HEK293 (cell line): ENCODE results near the gene FILIP1.

Source experiments
- BCL11B ChIP-seq: fragments of 450-650 bp; formaldehyde crosslinking; IDR thresholded peaks from 2 replicates; pipeline ENCODE4 v1.5.1; 2016; ENCODE audit warnings: low read depth, missing biosample characterization, missing genetic modification characterization
- GLI2 ChIP-seq: fragments of 450-650 bp; formaldehyde crosslinking; IDR thresholded peaks from 2 replicates; pipeline ENCODE4; 2017; ENCODE audit warnings: missing biosample characterization, missing genetic modification characterization, low read depth, borderline replicate concordance
- GLI4 ChIP-seq: fragments of 450-650 bp; formaldehyde crosslinking; IDR thresholded peaks from 2 replicates; pipeline ENCODE4 v1.5.1; 2016; ENCODE audit warnings: missing biosample characterization, missing genetic modification characterization
- HOXA7 ChIP-seq: sonication (generic); formaldehyde crosslinking; IDR thresholded peaks from 2 replicates; pipeline ENCODE4 v1.8.1; 2022; ENCODE audit warnings: missing genetic modification reagents, borderline replicate concordance
- HOXD13 ChIP-seq: sonication (generic); formaldehyde crosslinking; IDR thresholded peaks from 2 replicates; pipeline ENCODE4 v1.8.0; 2022; ENCODE audit warnings: missing genetic modification reagents, borderline replicate concordance
- IKZF3 ChIP-seq: fragments of 450-650 bp; IDR thresholded peaks from 2 replicates; pipeline ENCODE4 v1.5.0; 2018; ENCODE audit warnings: missing biosample characterization, mild to moderate bottlenecking, missing genetic modification characterization, moderate library complexity
- KLF1 ChIP-seq: fragments of 450-650 bp; formaldehyde crosslinking; IDR thresholded peaks from 2 replicates; pipeline ENCODE4 v1.5.1; 2016; ENCODE audit warnings: missing biosample characterization, missing genetic modification characterization
- KLF7 ChIP-seq: fragments of 450-650 bp; formaldehyde crosslinking; IDR thresholded peaks from 2 replicates; pipeline ENCODE4 v1.5.1; 2016; ENCODE audit warnings: missing biosample characterization, missing genetic modification characterization, borderline replicate concordance
- KLF9 ChIP-seq: fragments of 450-650 bp; formaldehyde crosslinking; IDR thresholded peaks from 2 replicates; pipeline ENCODE4 v1.5.1; 2016; ENCODE audit warnings: missing biosample characterization, missing genetic modification characterization, low read depth
- PRDM1 ChIP-seq: fragments of 450-650 bp; formaldehyde crosslinking; IDR thresholded peaks from 2 replicates; pipeline ENCODE4; 2016; ENCODE audit warnings: missing biosample characterization, missing genetic modification characterization
- RBAK ChIP-seq: fragments of 450-650 bp; formaldehyde crosslinking; IDR thresholded peaks from 2 replicates; pipeline ENCODE4 v1.5.1; 2016; ENCODE audit warnings: missing biosample characterization, missing genetic modification characterization
- SP7 ChIP-seq: fragments of 450-650 bp; formaldehyde crosslinking; IDR thresholded peaks from 2 replicates; pipeline ENCODE4 v1.5.1; 2016; ENCODE audit warnings: missing biosample characterization, missing genetic modification characterization
- YY1 ChIP-seq: fragments of 450-650 bp; formaldehyde crosslinking; IDR thresholded peaks from 2 replicates; pipeline ENCODE4 v1.5.1; 2018; ENCODE audit warnings: missing biosample characterization, missing genetic modification characterization
- ZBTB20 ChIP-seq: fragments of 450-650 bp; formaldehyde crosslinking; IDR thresholded peaks from 2 replicates; pipeline ENCODE4 v1.5.1; 2016; ENCODE audit warnings: missing biosample characterization, missing genetic modification characterization
- ZFHX2 ChIP-seq: fragments of 450-650 bp; formaldehyde crosslinking; conservative IDR thresholded peaks from 2 replicates; pipeline ENCODE4 v1.5.1; 2016; ENCODE audit warnings: missing biosample characterization, missing genetic modification characterization
- ZFP69B ChIP-seq: fragments of 450-650 bp; formaldehyde crosslinking; IDR thresholded peaks from 2 replicates; pipeline ENCODE4 v1.5.1; 2016; ENCODE audit warnings: missing biosample characterization, missing genetic modification characterization
- ZNF114 ChIP-seq: fragments of 450-650 bp; formaldehyde crosslinking; IDR thresholded peaks from 2 replicates; pipeline ENCODE4 v1.5.0; 2017; ENCODE audit warnings: missing biosample characterization, missing genetic modification characterization
- ZNF133 ChIP-seq: fragments of 450-650 bp; formaldehyde crosslinking; IDR thresholded peaks from 2 replicates; pipeline ENCODE4 v1.5.1; 2016; ENCODE audit warnings: missing biosample characterization, missing genetic modification characterization
- ZNF157 ChIP-seq: fragments of 450-650 bp; formaldehyde crosslinking; IDR thresholded peaks from 2 replicates; pipeline ENCODE4 v1.5.1; 2016; ENCODE audit warnings: missing biosample characterization, missing genetic modification characterization
- ZNF24 ChIP-seq: fragments of 450-650 bp; formaldehyde crosslinking; IDR thresholded peaks from 2 replicates; pipeline ENCODE4 v1.5.1; 2016; ENCODE audit warnings: missing biosample characterization, missing genetic modification characterization
- ZNF501 ChIP-seq: fragments of 450-650 bp; formaldehyde crosslinking; IDR thresholded peaks from 2 replicates; pipeline ENCODE4 v1.5.1; 2016; ENCODE audit warnings: missing biosample characterization, missing genetic modification characterization
- ZNF555 ChIP-seq: fragments of 450-650 bp; formaldehyde crosslinking; conservative IDR thresholded peaks from 2 replicates; pipeline ENCODE4 v1.5.1; 2017; ENCODE audit warnings: missing biosample characterization, mild to moderate bottlenecking, missing genetic modification characterization, inconsistent platforms
- ZNF626 ChIP-seq: fragments of 450-650 bp; sonication (Bioruptor Pico); formaldehyde crosslinking; IDR thresholded peaks from 2 replicates; pipeline ENCODE4 v1.5.1; 2018; ENCODE audit warnings: missing biosample characterization, missing genetic modification characterization, inconsistent platforms
- ZNF707 ChIP-seq: fragments of 450-650 bp; formaldehyde crosslinking; IDR thresholded peaks from 2 replicates; pipeline ENCODE4 v1.5.1; 2016; ENCODE audit warnings: missing biosample characterization, missing genetic modification characterization
- ZNF791 ChIP-seq: fragments of 450-650 bp; formaldehyde crosslinking; IDR thresholded peaks from 2 replicates; pipeline ENCODE4 v1.5.1; 2016; ENCODE audit warnings: missing biosample characterization, missing genetic modification characterization
- TF ChIP-seq, protein P1 (sequence below): fragments of 450-650 bp; formaldehyde crosslinking; IDR thresholded peaks from 2 replicates; pipeline ENCODE4 v1.5.1; 2017; ENCODE audit warnings: missing biosample characterization, missing genetic modification characterization
- TF ChIP-seq, protein P2 (sequence below): fragments of 450-650 bp; formaldehyde crosslinking; IDR thresholded peaks from 2 replicates; pipeline ENCODE4 v1.5.1; 2017; ENCODE audit warnings: missing biosample characterization, missing genetic modification characterization
- TF ChIP-seq, protein P3 (sequence below): fragments of 450-650 bp; formaldehyde crosslinking; IDR thresholded peaks from 2 replicates; pipeline ENCODE4 v1.5.1; 2016; ENCODE audit warnings: missing biosample characterization, missing genetic modification characterization
- TF ChIP-seq, protein P4 (sequence below): fragments of 450-650 bp; formaldehyde crosslinking; conservative IDR thresholded peaks from 2 replicates; pipeline ENCODE4 v1.5.1; 2016; ENCODE audit warnings: low read depth, missing biosample characterization, missing genetic modification characterization
- TF ChIP-seq, protein P5 (sequence below): fragments of 450-650 bp; formaldehyde crosslinking; IDR thresholded peaks from 2 replicates; pipeline ENCODE4 v1.5.1; 2016; ENCODE audit warnings: missing biosample characterization, missing genetic modification characterization
- TF ChIP-seq, protein P6 (sequence below): fragments of 450-650 bp; formaldehyde crosslinking; IDR thresholded peaks from 2 replicates; pipeline ENCODE4 v1.5.1; 2017; ENCODE audit warnings: missing biosample characterization, missing genetic modification characterization

Gene FILIP1

DNA sequence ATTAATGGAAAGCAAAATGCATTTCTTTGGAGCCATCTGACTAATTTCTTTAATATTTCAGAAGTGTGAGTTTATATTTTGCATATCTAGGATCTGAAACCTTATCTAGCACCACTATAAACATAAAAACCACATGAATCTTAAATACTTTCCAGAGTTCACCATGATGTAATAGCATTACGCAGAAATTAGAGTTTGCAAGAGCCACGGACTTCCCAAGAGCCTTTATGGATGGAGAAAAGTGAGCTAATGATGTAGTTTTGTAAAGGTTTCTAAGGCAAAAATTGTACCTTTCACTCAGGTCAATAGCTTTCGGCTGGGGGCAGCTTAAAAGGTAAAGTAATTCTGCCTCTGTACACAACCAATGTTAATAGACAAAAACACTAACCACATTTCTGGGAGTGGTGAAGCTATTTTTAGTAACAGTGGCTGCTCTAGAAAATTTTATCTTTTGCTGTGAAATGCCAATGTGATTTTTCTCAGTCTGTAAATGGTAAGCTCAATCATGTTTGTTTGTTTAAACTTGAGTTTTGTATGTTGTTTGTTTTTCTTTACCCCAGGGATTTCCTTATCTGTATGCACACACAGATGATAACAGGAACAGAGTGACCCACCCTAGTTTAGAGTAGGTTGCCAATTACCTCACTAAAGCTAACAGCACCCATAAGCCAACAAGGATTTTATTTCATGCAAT is 80.5 kb downstream of the FILIP1 start (continued):
- TF ChIP-seq, protein P1, sequence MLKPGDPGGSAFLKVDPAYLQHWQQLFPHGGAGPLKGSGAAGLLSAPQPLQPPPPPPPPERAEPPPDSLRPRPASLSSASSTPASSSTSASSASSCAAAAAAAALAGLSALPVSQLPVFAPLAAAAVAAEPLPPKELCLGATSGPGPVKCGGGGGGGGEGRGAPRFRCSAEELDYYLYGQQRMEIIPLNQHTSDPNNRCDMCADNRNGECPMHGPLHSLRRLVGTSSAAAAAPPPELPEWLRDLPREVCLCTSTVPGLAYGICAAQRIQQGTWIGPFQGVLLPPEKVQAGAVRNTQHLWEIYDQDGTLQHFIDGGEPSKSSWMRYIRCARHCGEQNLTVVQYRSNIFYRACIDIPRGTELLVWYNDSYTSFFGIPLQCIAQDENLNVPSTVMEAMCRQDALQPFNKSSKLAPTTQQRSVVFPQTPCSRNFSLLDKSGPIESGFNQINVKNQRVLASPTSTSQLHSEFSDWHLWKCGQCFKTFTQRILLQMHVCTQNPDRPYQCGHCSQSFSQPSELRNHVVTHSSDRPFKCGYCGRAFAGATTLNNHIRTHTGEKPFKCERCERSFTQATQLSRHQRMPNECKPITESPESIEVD (tag by site-specific recombination), result peak; percentile 96
- TF ChIP-seq, protein P2, sequence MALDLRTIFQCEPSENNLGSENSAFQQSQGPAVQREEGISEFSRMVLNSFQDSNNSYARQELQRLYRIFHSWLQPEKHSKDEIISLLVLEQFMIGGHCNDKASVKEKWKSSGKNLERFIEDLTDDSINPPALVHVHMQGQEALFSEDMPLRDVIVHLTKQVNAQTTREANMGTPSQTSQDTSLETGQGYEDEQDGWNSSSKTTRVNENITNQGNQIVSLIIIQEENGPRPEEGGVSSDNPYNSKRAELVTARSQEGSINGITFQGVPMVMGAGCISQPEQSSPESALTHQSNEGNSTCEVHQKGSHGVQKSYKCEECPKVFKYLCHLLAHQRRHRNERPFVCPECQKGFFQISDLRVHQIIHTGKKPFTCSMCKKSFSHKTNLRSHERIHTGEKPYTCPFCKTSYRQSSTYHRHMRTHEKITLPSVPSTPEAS, result no peak
- TF ChIP-seq ZNF157 (tag by site-specific recombination) (no peak), ZNF555 (tag by site-specific recombination) (no peak), IKZF3 (tag by site-specific recombination) (peak; percentile 76), ZFP69B (peak; percentile 54; the same call in 1 of the 2 replicates), KLF1 (tag by site-specific recombination) (peak; percentile 98), HOXD13 (CRISPR knock-in tag) (no peak), SP7 (tag by site-specific recombination) (peak; percentile 90), YY1 (tag by site-specific recombination) (no peak), RBAK (tag by site-specific recombination) (no peak), ZNF707 (tag by site-specific recombination) (no peak), ZBTB20 (tag by site-specific recombination) (no peak), GLI2 (tag by site-specific recombination) (peak; percentile 86), ZNF133 (tag by site-specific recombination) (no peak), KLF7 (tag by site-specific recombination) (peak; percentile 99), ZNF626 (tag by site-specific recombination) (no peak), BCL11B (tag by site-specific recombination) (peak; percentile 70; the same call in 1 of the 2 replicates), ZNF24 (tag by site-specific recombination) (peak; percentile 69), PRDM1 (no peak), GLI4 (tag by site-specific recombination) (no peak), ZNF501 (tag by site-specific recombination) (no peak), ZNF791 (tag by site-specific recombination) (no peak), KLF9 (peak; percentile 29; the same call in 1 of the 2 replicates), ZFHX2 (tag by site-specific recombination) (no peak; the same call in 1 of the 2 replicates), ZNF114 (no peak), HOXA7 (no peak)
- TF ChIP-seq, protein P3, sequence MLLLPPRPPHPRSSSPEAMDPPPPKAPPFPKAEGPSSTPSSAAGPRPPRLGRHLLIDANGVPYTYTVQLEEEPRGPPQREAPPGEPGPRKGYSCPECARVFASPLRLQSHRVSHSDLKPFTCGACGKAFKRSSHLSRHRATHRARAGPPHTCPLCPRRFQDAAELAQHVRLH (tag by site-specific recombination), result peak; percentile 90
- TF ChIP-seq, protein P4, sequence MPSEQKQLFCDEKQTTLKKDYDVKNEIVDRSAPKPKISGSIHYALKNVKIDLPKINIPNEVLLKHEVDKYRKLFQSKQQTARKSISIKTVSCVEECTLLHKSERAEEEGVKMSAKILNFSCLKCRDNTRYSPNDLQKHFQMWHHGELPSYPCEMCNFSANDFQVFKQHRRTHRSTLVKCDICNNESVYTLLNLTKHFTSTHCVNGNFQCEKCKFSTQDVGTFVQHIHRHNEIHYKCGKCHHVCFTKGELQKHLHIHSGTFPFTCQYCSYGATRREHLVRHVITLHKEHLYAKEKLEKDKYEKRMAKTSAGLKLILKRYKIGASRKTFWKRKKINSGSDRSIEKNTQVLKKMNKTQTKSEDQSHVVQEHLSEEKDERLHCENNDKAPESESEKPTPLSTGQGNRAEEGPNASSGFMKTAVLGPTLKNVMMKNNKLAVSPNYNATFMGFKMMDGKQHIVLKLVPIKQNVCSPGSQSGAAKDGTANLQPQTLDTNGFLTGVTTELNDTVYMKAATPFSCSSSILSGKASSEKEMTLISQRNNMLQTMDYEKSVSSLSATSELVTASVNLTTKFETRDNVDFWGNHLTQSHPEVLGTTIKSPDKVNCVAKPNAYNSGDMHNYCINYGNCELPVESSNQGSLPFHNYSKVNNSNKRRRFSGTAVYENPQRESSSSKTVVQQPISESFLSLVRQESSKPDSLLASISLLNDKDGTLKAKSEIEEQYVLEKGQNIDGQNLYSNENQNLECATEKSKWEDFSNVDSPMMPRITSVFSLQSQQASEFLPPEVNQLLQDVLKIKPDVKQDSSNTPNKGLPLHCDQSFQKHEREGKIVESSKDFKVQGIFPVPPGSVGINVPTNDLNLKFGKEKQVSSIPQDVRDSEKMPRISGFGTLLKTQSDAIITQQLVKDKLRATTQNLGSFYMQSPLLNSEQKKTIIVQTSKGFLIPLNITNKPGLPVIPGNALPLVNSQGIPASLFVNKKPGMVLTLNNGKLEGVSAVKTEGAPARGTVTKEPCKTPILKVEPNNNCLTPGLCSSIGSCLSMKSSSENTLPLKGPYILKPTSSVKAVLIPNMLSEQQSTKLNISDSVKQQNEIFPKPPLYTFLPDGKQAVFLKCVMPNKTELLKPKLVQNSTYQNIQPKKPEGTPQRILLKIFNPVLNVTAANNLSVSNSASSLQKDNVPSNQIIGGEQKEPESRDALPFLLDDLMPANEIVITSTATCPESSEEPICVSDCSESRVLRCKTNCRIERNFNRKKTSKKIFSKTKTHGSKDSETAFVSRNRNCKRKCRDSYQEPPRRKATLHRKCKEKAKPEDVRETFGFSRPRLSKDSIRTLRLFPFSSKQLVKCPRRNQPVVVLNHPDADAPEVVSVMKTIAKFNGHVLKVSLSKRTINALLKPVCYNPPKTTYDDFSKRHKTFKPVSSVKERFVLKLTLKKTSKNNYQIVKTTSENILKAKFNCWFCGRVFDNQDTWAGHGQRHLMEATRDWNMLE (tag by site-specific recombination), result no peak
- TF ChIP-seq, protein P5, sequence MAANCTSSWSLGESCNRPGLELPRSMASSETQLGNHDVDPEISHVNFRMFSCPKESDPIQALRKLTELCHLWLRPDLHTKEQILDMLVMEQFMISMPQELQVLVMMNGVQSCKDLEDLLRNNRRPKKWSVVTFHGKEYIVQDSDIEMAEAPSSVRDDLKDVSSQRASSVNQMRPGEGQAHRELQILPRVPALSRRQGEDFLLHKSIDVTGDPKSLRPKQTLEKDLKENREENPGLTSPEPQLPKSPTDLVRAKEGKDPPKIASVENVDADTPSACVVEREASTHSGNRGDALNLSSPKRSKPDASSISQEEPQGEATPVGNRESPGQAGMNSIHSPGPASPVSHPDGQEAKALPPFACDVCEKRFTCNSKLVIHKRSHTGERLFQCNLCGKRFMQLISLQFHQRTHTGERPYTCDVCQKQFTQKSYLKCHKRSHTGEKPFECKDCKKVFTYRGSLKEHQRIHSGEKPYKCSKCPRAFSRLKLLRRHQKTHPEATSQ (tag by site-specific recombination), result no peak
- TF ChIP-seq, protein P6, sequence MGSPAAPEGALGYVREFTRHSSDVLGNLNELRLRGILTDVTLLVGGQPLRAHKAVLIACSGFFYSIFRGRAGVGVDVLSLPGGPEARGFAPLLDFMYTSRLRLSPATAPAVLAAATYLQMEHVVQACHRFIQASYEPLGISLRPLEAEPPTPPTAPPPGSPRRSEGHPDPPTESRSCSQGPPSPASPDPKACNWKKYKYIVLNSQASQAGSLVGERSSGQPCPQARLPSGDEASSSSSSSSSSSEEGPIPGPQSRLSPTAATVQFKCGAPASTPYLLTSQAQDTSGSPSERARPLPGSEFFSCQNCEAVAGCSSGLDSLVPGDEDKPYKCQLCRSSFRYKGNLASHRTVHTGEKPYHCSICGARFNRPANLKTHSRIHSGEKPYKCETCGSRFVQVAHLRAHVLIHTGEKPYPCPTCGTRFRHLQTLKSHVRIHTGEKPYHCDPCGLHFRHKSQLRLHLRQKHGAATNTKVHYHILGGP (tag by site-specific recombination), result peak; percentile 87
